ENCODE results near the gene STT3A.
A peak's percentile ranks its signal among the peaks of the same experiment; 100 is the strongest.

The STT3A gene

DNA sequence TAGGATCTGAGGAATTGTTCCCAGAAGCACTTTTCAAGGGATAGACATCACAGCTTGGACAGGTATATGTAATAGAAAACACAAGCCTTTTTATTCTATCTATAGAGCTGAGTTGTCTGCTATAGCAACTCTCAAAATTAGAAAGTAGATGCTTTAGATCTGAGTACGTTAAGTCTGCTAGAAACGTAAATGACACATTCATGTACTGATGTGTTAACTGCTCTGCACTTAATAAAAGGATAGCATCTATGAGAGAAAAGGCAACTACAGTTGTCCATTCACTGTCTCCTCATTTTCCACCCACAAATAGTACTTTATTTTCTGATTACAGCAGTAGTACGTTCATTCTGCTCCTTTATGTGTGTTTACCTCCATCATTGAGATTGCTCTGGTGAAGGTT, 6.0 kb upstream of the STT3A start:
- peaks cover 11% of the 10 kb centered on the region for H3K36me3 ChIP-seq (ENCODE audit: control insufficient read depth, insufficient read depth, low read length)
- 91 to 95% methylated on average over 3 of the region's 3 CpGs for WGBS, 2 experiments
- no peaks in the 10 kb centered on the region for H3K4me1 ChIP-seq (ENCODE audit: control insufficient read depth, insufficient read depth, low read length)
- H3K9me3 ChIP-seq (ENCODE audit: control insufficient read depth, low read length), result no peaks in the 10 kb centered on the region
- H3K27ac ChIP-seq (ENCODE audit: insufficient read depth, low read depth, low read length, poor library complexity, severe bottlenecking), result no peak overlapping the region
- no peak overlapping the region for H3K4me3 ChIP-seq (ENCODE audit: insufficient read depth, low read depth, low read length)
- no peaks in the 10 kb centered on the region for H3K27me3 ChIP-seq (ENCODE audit: control insufficient read depth, insufficient read depth, low read length, poor library complexity, severe bottlenecking)

DNA sequence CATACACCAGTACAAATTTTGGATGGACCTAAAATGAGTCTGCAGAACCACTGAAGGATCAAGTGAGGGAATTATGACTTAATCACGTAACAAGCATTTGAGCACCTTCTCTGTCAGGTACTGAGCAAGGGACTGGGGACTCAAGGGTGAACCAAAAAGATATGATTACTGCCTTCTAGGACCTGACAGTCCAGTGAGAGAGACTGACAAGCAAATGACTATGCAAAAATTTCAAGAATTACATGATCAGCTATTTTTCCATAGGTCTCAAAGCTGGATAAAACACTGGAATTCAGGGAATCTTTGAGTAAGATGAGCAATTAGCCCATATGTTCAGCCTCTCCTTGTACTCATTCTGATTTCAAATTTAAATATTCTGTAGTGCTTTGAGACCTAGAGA, 5.2 kb upstream of the STT3A start:
- H3K4me3 ChIP-seq (ENCODE audit: insufficient read depth, low read depth, low read length), result no peak overlapping the region
- no peaks in the 10 kb centered on the region for H3K27me3 ChIP-seq (ENCODE audit: control insufficient read depth, insufficient read depth, low read length, poor library complexity, severe bottlenecking)
- H3K9me3 ChIP-seq (ENCODE audit: control insufficient read depth, low read length), result no peaks in the 10 kb centered on the region
- no peaks in the 10 kb centered on the region for H3K4me1 ChIP-seq (ENCODE audit: control insufficient read depth, insufficient read depth, low read length)
- no peak overlapping the region for H3K27ac ChIP-seq (ENCODE audit: insufficient read depth, low read depth, low read length, poor library complexity, severe bottlenecking)
- peaks cover 5% of the 10 kb centered on the region for H3K36me3 ChIP-seq (ENCODE audit: control insufficient read depth, insufficient read depth, low read length)
- 97 to 100% methylated on average over 1 of the region's 1 CpG for WGBS, 2 experiments

GRCh38 chr11:125588505-125588904, 4.1 kb upstream of the STT3A start:
- WGBS, 2 experiments, result 77 to 79% methylated on average over 2 to 3 of the region's 3 CpGs
- Histone ChIP-seq H3K4me1 (ENCODE audit: control insufficient read depth, insufficient read depth, low read length) (no peaks in the 10 kb centered on the region), H3K4me3 (ENCODE audit: insufficient read depth, low read depth, low read length) (no peak overlapping the region), H3K27me3 (ENCODE audit: control insufficient read depth, insufficient read depth, low read length, poor library complexity, severe bottlenecking) (no peaks in the 10 kb centered on the region), H3K36me3 (ENCODE audit: control insufficient read depth, insufficient read depth, low read length) (peaks cover 5% of the 10 kb centered on the region), H3K9me3 (ENCODE audit: control insufficient read depth, low read length) (no peaks in the 10 kb centered on the region), H3K27ac (ENCODE audit: insufficient read depth, low read depth, low read length, poor library complexity, severe bottlenecking) (no peak overlapping the region)

GRCh38 chr11:125591649-125592304, 875 bp upstream of the STT3A start:
- no peaks in the 10 kb centered on the region for H3K4me1 ChIP-seq (ENCODE audit: control insufficient read depth, insufficient read depth, low read length)
- H3K4me3 ChIP-seq (ENCODE audit: insufficient read depth, low read depth, low read length), result peak overlapping the region; percentile 73
- peak overlapping the region; percentile 89 for H3K27ac ChIP-seq (ENCODE audit: insufficient read depth, low read depth, low read length, poor library complexity, severe bottlenecking)
- H3K9me3 ChIP-seq (ENCODE audit: control insufficient read depth, low read length), result no peaks in the 10 kb centered on the region
- no peaks in the 10 kb centered on the region for H3K27me3 ChIP-seq (ENCODE audit: control insufficient read depth, insufficient read depth, low read length, poor library complexity, severe bottlenecking)
- H3K36me3 ChIP-seq (ENCODE audit: control insufficient read depth, insufficient read depth, low read length), result no peaks in the 10 kb centered on the region
- 15% methylated on average over 30 of the region's 30 CpGs for WGBS, 2 experiments

- Histone ChIP-seq H3K9me3 (ENCODE audit: control insufficient read depth, low read length) (no peaks in the 10 kb centered on the region), H3K4me1 (ENCODE audit: control insufficient read depth, insufficient read depth, low read length) (no peaks in the 10 kb centered on the region), H3K27me3 (ENCODE audit: control insufficient read depth, insufficient read depth, low read length, poor library complexity, severe bottlenecking) (no peaks in the 10 kb centered on the region), H3K36me3 (ENCODE audit: control insufficient read depth, insufficient read depth, low read length) (peaks cover 5% of the 10 kb centered on the region), H3K27ac (ENCODE audit: insufficient read depth, low read depth, low read length, poor library complexity, severe bottlenecking) (no peak overlapping the region), H3K4me3 (ENCODE audit: insufficient read depth, low read depth, low read length) (peak overlapping the region; percentile 73)
- 5 to 7% methylated on average over 18 of the region's 18 CpGs for WGBS, 2 experiments
Measured at GRCh38 chr11:125593114-125593820, 615 bp downstream of the STT3A start.

DNA sequence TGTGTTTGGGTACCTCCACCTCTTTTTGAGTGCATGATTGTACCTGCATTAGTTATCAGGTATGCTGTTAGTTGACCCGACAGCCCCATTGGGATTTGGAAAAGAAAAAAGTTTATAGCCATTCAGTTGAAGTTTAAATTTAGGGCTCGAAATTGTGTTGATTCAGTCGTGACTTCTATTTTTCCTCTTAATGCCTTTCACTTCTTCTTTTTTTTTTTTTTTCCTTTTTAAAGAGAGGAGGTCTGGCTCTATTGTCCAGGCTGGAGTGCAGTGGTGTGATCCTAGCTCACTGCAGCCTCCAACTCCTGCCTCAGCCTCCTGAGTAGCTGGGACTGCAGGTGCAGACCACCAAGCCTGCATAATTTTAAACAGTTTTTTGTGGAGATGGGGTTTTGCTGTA, 2.3 kb downstream of the STT3A start:
- H3K27me3 ChIP-seq (ENCODE audit: control insufficient read depth, insufficient read depth, low read length, poor library complexity, severe bottlenecking), result no peaks in the 10 kb centered on the region
- no peak overlapping the region for H3K27ac ChIP-seq (ENCODE audit: insufficient read depth, low read depth, low read length, poor library complexity, severe bottlenecking)
- H3K36me3 ChIP-seq (ENCODE audit: control insufficient read depth, insufficient read depth, low read length), result peaks cover 10% of the 10 kb centered on the region
- WGBS, 2 experiments, result 79 to 100% methylated on average over 1 to 3 of the region's 3 CpGs
- no peaks in the 10 kb centered on the region for H3K9me3 ChIP-seq (ENCODE audit: control insufficient read depth, low read length)
- no peaks in the 10 kb centered on the region for H3K4me1 ChIP-seq (ENCODE audit: control insufficient read depth, insufficient read depth, low read length)
- H3K4me3 ChIP-seq (ENCODE audit: insufficient read depth, low read depth, low read length), result no peak overlapping the region

DNA sequence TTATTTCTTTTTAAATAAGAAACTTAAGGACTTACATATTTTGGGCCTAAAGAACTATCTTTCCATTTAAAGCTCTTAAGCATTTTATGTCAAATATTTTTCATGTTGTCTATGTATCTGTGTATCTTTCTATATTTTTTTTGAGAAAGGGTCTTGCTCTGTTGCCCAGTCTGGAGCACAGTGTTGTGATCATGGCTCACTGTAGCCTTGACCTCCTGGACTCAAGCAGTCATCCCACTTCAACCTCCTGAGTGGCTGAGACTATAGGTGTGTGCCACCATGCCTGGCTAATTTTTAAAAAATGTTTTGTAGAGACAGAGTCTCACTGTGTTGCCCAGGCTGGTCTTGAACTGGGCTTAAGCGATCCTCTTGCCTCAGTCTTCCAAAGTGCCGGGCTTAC, 8.0 kb downstream of the STT3A start:
- Histone ChIP-seq H3K36me3 (ENCODE audit: control insufficient read depth, insufficient read depth, low read length) (peaks cover 33% of the 10 kb centered on the region), H3K4me1 (ENCODE audit: control insufficient read depth, insufficient read depth, low read length) (no peaks in the 10 kb centered on the region), H3K27me3 (ENCODE audit: control insufficient read depth, insufficient read depth, low read length, poor library complexity, severe bottlenecking) (no peaks in the 10 kb centered on the region), H3K27ac (ENCODE audit: insufficient read depth, low read depth, low read length, poor library complexity, severe bottlenecking) (no peak overlapping the region), H3K9me3 (ENCODE audit: control insufficient read depth, low read length) (no peaks in the 10 kb centered on the region), H3K4me3 (ENCODE audit: insufficient read depth, low read depth, low read length) (no peak overlapping the region)
- WGBS, 2 experiments, result 84 to 96% methylated on average over 2 of the region's 2 CpGs

GRCh38 chr11:125603207-125603606, 10.6 kb downstream of the STT3A start:
- H3K4me3 ChIP-seq (ENCODE audit: insufficient read depth, low read depth, low read length), result no peak overlapping the region
- no peaks in the 10 kb centered on the region for H3K27me3 ChIP-seq (ENCODE audit: control insufficient read depth, insufficient read depth, low read length, poor library complexity, severe bottlenecking)
- peaks cover 50% of the 10 kb centered on the region for H3K36me3 ChIP-seq (ENCODE audit: control insufficient read depth, insufficient read depth, low read length)
- H3K4me1 ChIP-seq (ENCODE audit: control insufficient read depth, insufficient read depth, low read length), result no peaks in the 10 kb centered on the region
- H3K27ac ChIP-seq (ENCODE audit: insufficient read depth, low read depth, low read length, poor library complexity, severe bottlenecking), result no peak overlapping the region
- no peaks in the 10 kb centered on the region for H3K9me3 ChIP-seq (ENCODE audit: control insufficient read depth, low read length)
- 96 to 100% methylated on average over 2 to 3 of the region's 3 CpGs for WGBS, 2 experiments

- Histone ChIP-seq H3K9me3 (ENCODE audit: control insufficient read depth, low read length) (no peaks in the 10 kb centered on the region), H3K36me3 (ENCODE audit: control insufficient read depth, insufficient read depth, low read length) (peaks cover 63% of the 10 kb centered on the region), H3K4me3 (ENCODE audit: insufficient read depth, low read depth, low read length) (no peak overlapping the region), H3K27ac (ENCODE audit: insufficient read depth, low read depth, low read length, poor library complexity, severe bottlenecking) (no peak overlapping the region), H3K27me3 (ENCODE audit: control insufficient read depth, insufficient read depth, low read length, poor library complexity, severe bottlenecking) (no peaks in the 10 kb centered on the region), H3K4me1 (ENCODE audit: control insufficient read depth, insufficient read depth, low read length) (no peaks in the 10 kb centered on the region)
Measured at GRCh38 chr11:125605417-125605816, 12.8 kb downstream of the STT3A start.

- Histone ChIP-seq H3K4me3 (ENCODE audit: insufficient read depth, low read depth, low read length) (no peak overlapping the region), H3K9me3 (ENCODE audit: control insufficient read depth, low read length) (no peaks in the 10 kb centered on the region), H3K36me3 (ENCODE audit: control insufficient read depth, insufficient read depth, low read length) (peaks cover 70% of the 10 kb centered on the region), H3K4me1 (ENCODE audit: control insufficient read depth, insufficient read depth, low read length) (no peaks in the 10 kb centered on the region), H3K27ac (ENCODE audit: insufficient read depth, low read depth, low read length, poor library complexity, severe bottlenecking) (no peak overlapping the region), H3K27me3 (ENCODE audit: control insufficient read depth, insufficient read depth, low read length, poor library complexity, severe bottlenecking) (no peaks in the 10 kb centered on the region)
- 88 to 91% methylated on average over 7 of the region's 7 CpGs for WGBS, 2 experiments
Measured at GRCh38 chr11:125609545-125609944, 16.9 kb downstream of the STT3A start.

All from ectodermal cell (in vitro differentiated cells).